Astrocyte of the spinal cord (primary cell): Measurements from ENCODE around the gene PMEPA1.

Experiments
- DNase-seq: peaks from one replicate; pipeline ENCODE4 v3.0.0; 2011; ENCODE audit warnings: low read depth, low spot score
- H3K4me3 ChIP-seq: 2 replicates; pipeline ENCODE4 v1.5.1; 2011; ENCODE audit warnings: low read depth, mild to moderate bottlenecking, low read length, moderate library complexity
- in situ Hi-C: cut with HindIII; loops from 2 replicates; pipeline ENCODE4 v1.10.0; 2017; ENCODE audit warnings: low sequenced_read_pairs
- TF ChIP-seq, protein P1 (sequence below): IDR thresholded peaks from 2 replicates; pipeline ENCODE4 v1.5.1; 2012; ENCODE audit warnings: low read depth, mild to moderate bottlenecking, low read length, inconsistent platforms

The PMEPA1 gene

DNA sequence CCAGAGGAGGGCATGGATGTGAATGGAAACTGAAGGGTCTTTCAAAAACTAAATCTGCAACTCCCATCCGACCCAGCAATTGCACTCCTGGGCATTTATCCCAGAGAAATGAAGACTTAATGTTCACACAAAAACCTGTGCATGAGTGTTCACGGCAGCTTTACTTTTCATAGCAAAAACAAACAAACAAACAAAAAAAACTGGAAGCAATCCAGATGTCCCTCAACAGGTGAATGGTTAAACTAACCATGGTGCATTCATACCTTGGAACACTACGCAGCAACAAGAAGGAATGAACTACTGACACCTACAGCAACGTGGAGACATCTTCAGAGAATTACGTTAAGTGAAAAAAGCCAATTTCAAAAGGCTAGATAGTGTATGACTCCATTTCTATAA, 32.2 kb downstream of the PMEPA1 start:
- no peak for DNase-seq
- TF ChIP-seq, protein P1, sequence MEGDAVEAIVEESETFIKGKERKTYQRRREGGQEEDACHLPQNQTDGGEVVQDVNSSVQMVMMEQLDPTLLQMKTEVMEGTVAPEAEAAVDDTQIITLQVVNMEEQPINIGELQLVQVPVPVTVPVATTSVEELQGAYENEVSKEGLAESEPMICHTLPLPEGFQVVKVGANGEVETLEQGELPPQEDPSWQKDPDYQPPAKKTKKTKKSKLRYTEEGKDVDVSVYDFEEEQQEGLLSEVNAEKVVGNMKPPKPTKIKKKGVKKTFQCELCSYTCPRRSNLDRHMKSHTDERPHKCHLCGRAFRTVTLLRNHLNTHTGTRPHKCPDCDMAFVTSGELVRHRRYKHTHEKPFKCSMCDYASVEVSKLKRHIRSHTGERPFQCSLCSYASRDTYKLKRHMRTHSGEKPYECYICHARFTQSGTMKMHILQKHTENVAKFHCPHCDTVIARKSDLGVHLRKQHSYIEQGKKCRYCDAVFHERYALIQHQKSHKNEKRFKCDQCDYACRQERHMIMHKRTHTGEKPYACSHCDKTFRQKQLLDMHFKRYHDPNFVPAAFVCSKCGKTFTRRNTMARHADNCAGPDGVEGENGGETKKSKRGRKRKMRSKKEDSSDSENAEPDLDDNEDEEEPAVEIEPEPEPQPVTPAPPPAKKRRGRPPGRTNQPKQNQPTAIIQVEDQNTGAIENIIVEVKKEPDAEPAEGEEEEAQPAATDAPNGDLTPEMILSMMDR = no peak
- in situ Hi-C loops = no loop called here
- H3K4me3 ChIP-seq = no peak overlapping the region

DNA sequence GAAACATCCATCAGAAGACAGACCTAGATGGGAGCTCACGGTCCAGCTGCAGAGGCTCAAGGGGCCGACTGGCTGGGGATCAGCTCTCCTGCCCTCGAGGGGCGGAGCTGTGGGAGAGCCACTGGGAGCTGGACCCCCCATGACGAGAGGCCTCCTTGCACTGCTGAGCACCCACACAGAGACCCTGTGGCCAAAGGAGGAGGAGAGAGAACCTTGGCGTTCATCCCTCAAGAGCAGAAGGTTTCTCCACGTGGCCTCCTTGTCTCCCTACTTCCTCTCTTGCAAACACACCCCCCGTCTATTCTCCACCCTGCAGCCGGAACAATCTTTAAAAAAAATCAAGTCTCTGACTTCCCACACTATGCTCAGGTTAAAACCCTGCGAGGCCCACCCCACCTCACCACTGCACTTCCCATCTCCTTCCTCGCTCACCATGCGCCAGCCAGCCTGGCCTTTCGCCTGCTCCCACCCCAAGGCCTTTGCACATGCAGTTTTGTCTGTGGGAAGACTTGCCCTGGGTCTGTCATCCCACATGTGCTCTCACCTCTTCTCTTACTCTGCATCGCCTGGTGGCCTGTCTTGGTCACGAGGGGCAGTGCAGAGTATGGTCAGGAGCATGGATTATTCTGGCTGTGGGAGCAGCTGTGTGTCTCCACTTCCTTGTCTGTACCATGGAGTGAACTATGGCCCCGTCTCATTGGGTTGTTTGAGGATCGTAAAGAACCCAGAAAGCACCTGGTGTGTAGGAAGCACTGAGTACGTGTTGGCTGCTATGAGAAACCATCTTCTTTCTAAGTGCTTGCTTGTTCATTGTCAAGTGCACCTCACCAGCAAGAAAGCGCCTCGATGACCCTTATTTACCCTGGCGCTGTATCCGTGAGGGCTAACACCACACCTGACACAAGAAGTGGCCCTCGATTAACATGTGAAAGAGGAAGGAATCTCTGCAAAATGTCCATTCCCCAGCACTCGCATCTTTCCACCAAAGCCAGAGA, 32.9 kb downstream of the PMEPA1 start:
- TF ChIP-seq, protein P1 = no peak
- DNase-seq = no peak
- no peak overlapping the region for H3K4me3 ChIP-seq
- in situ Hi-C loops = no loop called here

DNA sequence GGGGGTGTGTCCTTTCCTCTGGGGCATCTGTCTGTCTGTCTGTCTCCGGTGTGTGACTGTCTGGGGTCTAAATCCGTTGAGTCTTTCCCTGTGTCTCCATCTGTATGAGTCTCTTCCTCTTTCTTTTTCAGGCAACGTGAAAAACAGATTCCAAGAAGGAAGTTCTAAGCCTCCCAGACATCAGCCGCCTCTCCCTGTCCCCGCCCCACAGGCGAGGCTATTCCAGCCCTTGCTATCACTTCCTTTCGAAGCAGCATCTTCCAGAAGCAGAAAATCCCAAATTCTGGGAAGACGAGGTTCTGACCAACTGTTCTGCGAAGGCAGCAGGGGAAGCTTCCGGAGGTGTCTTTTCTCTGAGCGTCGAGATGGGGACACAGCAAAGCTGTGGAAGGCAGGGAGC, 34.0 kb downstream of the PMEPA1 start:
- H3K4me3 ChIP-seq = no peak overlapping the region
- no peak for DNase-seq
- TF ChIP-seq, protein P1 = no peak
- in situ Hi-C loops = no loop called here

DNA sequence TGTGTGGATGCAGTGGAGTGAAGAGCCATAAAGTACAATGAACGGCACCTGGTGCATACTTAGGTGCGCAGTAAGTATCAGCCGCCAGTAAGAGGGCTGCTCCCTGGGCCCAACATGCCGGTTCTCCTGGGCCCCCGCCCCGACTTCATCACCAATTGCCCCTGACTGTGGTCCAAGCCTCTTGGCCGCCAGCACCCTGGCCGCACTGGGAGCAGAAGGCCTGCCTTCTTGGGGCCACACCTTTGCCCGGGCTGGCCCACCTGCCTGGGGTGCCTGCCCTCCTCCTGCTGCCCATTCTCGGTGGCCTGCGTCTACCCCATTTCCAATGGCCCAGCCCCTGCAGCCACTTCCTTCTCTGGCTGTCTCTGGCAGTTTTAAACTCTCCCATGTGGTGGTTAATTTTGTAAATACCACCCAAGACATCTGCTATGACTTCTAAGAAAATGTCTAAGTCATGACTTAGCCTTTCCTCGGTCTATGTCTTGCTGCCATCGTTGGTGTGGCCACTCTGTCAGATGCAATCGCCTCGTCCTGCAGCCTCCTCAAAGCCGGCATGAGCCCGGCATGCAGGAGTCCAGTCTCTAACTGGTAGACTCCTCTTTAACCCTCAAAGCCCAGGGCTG, 36.8 kb downstream of the PMEPA1 start:
- in situ Hi-C loops = no loop called here
- no peak for DNase-seq
- TF ChIP-seq, protein P1 = no peak
- H3K4me3 ChIP-seq = no peak overlapping the region

DNA sequence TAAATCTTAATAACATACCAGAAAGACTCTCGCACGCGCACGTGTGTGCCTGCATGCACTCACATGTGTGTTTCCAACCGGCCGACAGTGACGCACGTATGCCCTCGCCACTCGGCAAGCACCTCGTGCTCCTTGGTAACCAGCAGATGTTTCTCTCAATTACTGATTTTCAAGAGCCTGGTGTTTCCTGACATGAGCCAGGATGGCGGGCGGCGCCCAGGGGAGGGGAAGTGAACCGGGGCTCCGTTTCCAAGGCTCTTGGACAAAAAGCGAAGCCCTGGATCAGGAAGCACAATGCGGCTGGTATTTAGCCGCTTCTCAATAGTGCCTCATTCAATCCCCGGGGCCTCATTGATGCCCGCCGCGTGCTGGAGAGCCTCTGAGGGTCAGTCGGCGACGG, 37.7 kb downstream of the PMEPA1 start:
- H3K4me3 ChIP-seq = no peak overlapping the region
- TF ChIP-seq, protein P1 = no peak
- DNase-seq = peak; percentile 62

DNA sequence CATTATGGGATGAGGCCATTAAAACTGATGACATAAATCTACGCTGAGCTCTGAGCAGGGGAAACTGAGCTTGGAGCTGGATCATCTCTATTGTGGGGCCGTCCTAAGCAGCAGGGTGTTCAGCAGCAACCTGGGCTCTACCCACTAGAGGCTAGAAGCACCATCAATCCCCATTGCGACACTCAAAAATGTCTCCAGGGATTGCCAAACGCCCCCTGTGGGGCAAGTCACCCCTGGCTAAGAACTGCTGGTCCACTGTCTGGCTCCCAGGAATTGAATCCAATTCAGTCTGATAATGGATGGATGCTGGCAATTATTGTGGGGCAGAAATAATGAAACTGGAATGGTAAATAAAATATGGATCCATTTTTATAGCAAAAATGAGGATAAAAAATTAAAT, 38.2 kb downstream of the PMEPA1 start:
- TF ChIP-seq, protein P1 = peak; percentile 19
- H3K4me3 ChIP-seq = no peak overlapping the region
- in situ Hi-C loops = no loop called here
- DNase-seq = no peak

More for the DNA sequence above, 37.7 kb downstream of the PMEPA1 start:
- in situ Hi-C loops = no loop called here
